Gastrocnemius medialis (tissue), 4 donors: ENCODE data around the gene EYS.

Source experiments
- POLR2A ChIP-seq, 2 donors: fragments of 450-650 bp; IDR thresholded peaks; one replicate each; pipeline ENCODE4 v1.6.1; 2017; ENCODE audit warnings: antibody characterized with exemption in 2 of 2, mild to moderate bottlenecking in 2 of 2, moderate library complexity in 2 of 2
- TF ChIP-seq, protein P1 (sequence below), 5 experiments: fragments of 450-650 bp in 3 of 5; fragments of 200-600 bp in 2 of 5; sonication (generic) in 2 of 5; IDR thresholded peaks in 4 of 5; conservative IDR thresholded peaks in 1 of 5; 1 replicate in 4 of 5; 2 replicates in 1 of 5; pipeline ENCODE4 v1.5.1; 2016 to 2019; ENCODE audit warnings: antibody characterized with exemption in 5 of 5, mild to moderate bottlenecking in 3 of 5, moderate library complexity in 3 of 5

DNA sequence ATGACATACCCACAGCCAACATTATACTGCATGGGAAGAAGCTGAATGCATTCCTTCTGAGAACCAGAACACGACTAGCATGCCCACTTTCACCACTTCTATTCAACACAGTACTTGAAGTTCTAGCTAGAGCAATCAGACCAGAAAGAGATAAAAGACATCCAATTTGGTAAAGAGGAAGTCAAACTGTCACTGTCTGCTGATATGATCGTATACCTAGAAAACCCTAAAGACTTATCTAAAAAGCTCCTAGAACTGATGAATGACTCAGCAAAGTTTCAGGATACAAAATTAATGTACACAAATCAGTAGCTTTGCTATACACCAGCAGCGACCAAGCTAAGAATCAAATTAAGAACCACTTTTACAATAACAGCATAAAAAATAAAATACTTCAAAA lies 60.5 kb downstream of the EYS start:
- TF ChIP-seq, protein P1, sequence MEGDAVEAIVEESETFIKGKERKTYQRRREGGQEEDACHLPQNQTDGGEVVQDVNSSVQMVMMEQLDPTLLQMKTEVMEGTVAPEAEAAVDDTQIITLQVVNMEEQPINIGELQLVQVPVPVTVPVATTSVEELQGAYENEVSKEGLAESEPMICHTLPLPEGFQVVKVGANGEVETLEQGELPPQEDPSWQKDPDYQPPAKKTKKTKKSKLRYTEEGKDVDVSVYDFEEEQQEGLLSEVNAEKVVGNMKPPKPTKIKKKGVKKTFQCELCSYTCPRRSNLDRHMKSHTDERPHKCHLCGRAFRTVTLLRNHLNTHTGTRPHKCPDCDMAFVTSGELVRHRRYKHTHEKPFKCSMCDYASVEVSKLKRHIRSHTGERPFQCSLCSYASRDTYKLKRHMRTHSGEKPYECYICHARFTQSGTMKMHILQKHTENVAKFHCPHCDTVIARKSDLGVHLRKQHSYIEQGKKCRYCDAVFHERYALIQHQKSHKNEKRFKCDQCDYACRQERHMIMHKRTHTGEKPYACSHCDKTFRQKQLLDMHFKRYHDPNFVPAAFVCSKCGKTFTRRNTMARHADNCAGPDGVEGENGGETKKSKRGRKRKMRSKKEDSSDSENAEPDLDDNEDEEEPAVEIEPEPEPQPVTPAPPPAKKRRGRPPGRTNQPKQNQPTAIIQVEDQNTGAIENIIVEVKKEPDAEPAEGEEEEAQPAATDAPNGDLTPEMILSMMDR (IDR thresholded peaks at IDR 0.05 in 4 of 5, conservative IDR thresholded peaks at IDR 0.05 in 1 of 5), result no peak
- no peak for TF ChIP-seq POLR2A (IDR thresholded peaks at IDR 0.05)
